SK-N-SH (cell line): ENCODE results near the gene FSIP1. TPM values are rescaled to one million over a fixed set of nuclear protein-coding genes. Genes with fewer than 3 reads are reported as not detected.
A peak's percentile ranks its signal among the peaks of the same experiment; 100 is the strongest.

Experiments used
- CTCF ChIA-PET: fragments of 300-600, 350-600 bp; formaldehyde crosslinking; extraction: SDS; loops from one replicate; lab custom pipeline; 2021; lab: Yijun Ruan, JAX
- POLR2A ChIA-PET: fragments of 350-600 bp; sonication (Branson Sonifier 250); formaldehyde crosslinking; extraction: SDS; loops from one replicate; lab custom pipeline; 2020; ENCODE audit warnings: antibody characterized with exemption, inconsistent platforms; lab: Yijun Ruan, JAX
- DNase-seq: peaks from one replicate; pipeline ENCODE4 v3.0.0; 2012
- H2AFZ ChIP-seq: fragments of 200-600 bp; sonication (generic); 2 replicates; pipeline ENCODE4 v1.8.1; 2016; ENCODE audit warnings: antibody characterized with exemption, mild to moderate bottlenecking, low read depth
- H3F3A ChIP-seq: fragments of 200-600 bp; sonication (generic); replicated peaks from 2 replicates; pipeline ENCODE3; 2016; ENCODE audit warnings: antibody characterized with exemption, mild to moderate bottlenecking; ENCODE audit not compliant: insufficient read depth
- H3K27ac ChIP-seq, 2 experiments: fragments of 200-500 bp in 1 of 2; fragments of 200-600 bp in 1 of 2; sonication (Bioruptor generic) in 1 of 2; sonication (generic), shearing (Covaris generic) in 1 of 2; 2 replicates each; pipeline versions ENCODE4 v1.5.1 to v1.6.1; 2014 to 2016; ENCODE audit warnings: low read depth in 2 of 2, inconsistent platforms in 1 of 2, low read length in 1 of 2, mild to moderate bottlenecking in 1 of 2, mixed read lengths in 1 of 2
- H3K27me3 ChIP-seq: fragments of 200-600 bp; sonication (generic), shearing (Covaris generic); 2 replicates; pipeline ENCODE4 v1.6.1; 2016; ENCODE audit warnings: mixed run types; ENCODE audit not compliant: insufficient read depth
- H3K36me3 ChIP-seq, 2 experiments: fragments of 200-500 bp in 1 of 2; fragments of 200-600 bp in 1 of 2; sonication (Bioruptor generic) in 1 of 2; sonication (generic) in 1 of 2; replicated peaks in 1 of 2; 2 replicates each; pipeline versions ENCODE3 to v1.5.1; 2014 to 2016; ENCODE audit warnings: low read length in 1 of 2, mild to moderate bottlenecking in 1 of 2; ENCODE audit not compliant: insufficient read depth in 2 of 2, control insufficient read depth in 1 of 2
- H3K4me1 ChIP-seq, 2 experiments: fragments of 200-500 bp in 1 of 2; fragments of 200-600 bp in 1 of 2; sonication (Bioruptor generic) in 1 of 2; sonication (generic), shearing (Covaris generic) in 1 of 2; 2 replicates each; pipeline versions ENCODE4 v1.5.1 to v1.6.1; 2014 to 2016; ENCODE audit warnings: low read depth in 1 of 2, low read length in 1 of 2, mixed run types in 1 of 2; ENCODE audit not compliant: insufficient read depth in 2 of 2, control insufficient read depth in 1 of 2
- H3K4me2 ChIP-seq: fragments of 200-600 bp; sonication (generic), shearing (Covaris generic); 2 replicates; pipeline ENCODE4 v1.6.1; 2017; ENCODE audit warnings: mixed run types
- H3K4me3 ChIP-seq, 2 experiments: fragments of 200-500 bp in 1 of 2; fragments of 200-600 bp in 1 of 2; sonication (Bioruptor generic) in 1 of 2; sonication (generic), shearing (Covaris generic) in 1 of 2; 2 replicates each; pipeline versions ENCODE4 v1.5.1 to v1.8.1; 2014 to 2016; ENCODE audit warnings: low read depth in 2 of 2, inconsistent platforms in 1 of 2, low read length in 1 of 2, mild to moderate bottlenecking in 1 of 2, mixed read lengths in 1 of 2, moderate library complexity in 1 of 2
- H3K79me2 ChIP-seq: fragments of 200-600 bp; sonication (generic); 2 replicates; pipeline ENCODE4 v1.8.1; 2017; ENCODE audit warnings: mild to moderate bottlenecking; ENCODE audit not compliant: insufficient read depth
- H3K9ac ChIP-seq: fragments of 200-600 bp; sonication (generic); 2 replicates; pipeline ENCODE4 v1.6.1; 2017; ENCODE audit warnings: mixed run types
- H3K9me2 ChIP-seq: fragments of 200-600 bp; sonication (generic); 2 replicates; pipeline ENCODE4 v1.6.1; 2017; ENCODE audit warnings: mixed run types
- H3K9me3 ChIP-seq: fragments of 200-600 bp; sonication (generic); 2 replicates; pipeline ENCODE4 v1.6.1; 2017; ENCODE audit warnings: mixed run types, mild to moderate bottlenecking, moderate library complexity
- H4K20me1 ChIP-seq: fragments of 200-600 bp; sonication (generic); 2 replicates; pipeline ENCODE4 v1.6.1; 2017; ENCODE audit warnings: mild to moderate bottlenecking, mixed run types; ENCODE audit not compliant: insufficient read depth
- CHD2 ChIP-seq: fragments of 150-350 bp; IDR thresholded peaks from 2 replicates; pipeline ENCODE4 v1.6.1; 2018; ENCODE audit warnings: low read length; ENCODE audit not compliant: partially characterized antibody
- EZH2phosphoT487 ChIP-seq: fragments of 200-600 bp; sonication (generic); IDR thresholded peaks from 2 replicates; pipeline ENCODE4 v1.6.1; 2017; ENCODE audit warnings: low read depth, mixed run types, mild to moderate bottlenecking, antibody characterized with exemption, moderate library complexity, borderline replicate concordance
- FOSL2 ChIP-seq: IDR thresholded peaks from 2 replicates; pipeline ENCODE4 v1.4.0; 2012; ENCODE audit warnings: low read depth, mild to moderate bottlenecking, moderate library complexity, borderline replicate concordance
- FOXJ3 ChIP-seq: sonication (generic); formaldehyde crosslinking; IDR thresholded peaks from 2 replicates; pipeline ENCODE4 v1.5.1; 2020; ENCODE audit warnings: mild to moderate bottlenecking, missing genetic modification reagents
- FOXM1 ChIP-seq: IDR thresholded peaks from 2 replicates; pipeline ENCODE4 v1.4.0; 2012; ENCODE audit warnings: low read depth, mild to moderate bottlenecking
- GATA2 ChIP-seq: sonication (generic); formaldehyde crosslinking; IDR thresholded peaks from 2 replicates; pipeline ENCODE4 v1.5.0; 2020; ENCODE audit warnings: mild to moderate bottlenecking, missing genetic modification reagents
- MEF2A ChIP-seq: IDR thresholded peaks from 2 replicates; pipeline ENCODE4 v1.4.0; 2012; ENCODE audit warnings: low read depth, borderline replicate concordance
- MXI1 ChIP-seq: IDR thresholded peaks from 2 replicates; pipeline ENCODE4 v1.6.1; 2012; ENCODE audit warnings: mild to moderate bottlenecking, low read depth, low read length, improper control_type of control experiment
- NRF1 ChIP-seq: IDR thresholded peaks from 2 replicates; pipeline ENCODE4 v1.6.1; 2012; ENCODE audit warnings: low read depth, mild to moderate bottlenecking, low read length
- RFX5 ChIP-seq: IDR thresholded peaks from 2 replicates; pipeline ENCODE4 v1.6.1; 2012; ENCODE audit warnings: mild to moderate bottlenecking, improper control_type of control experiment, low read length
- RXRA ChIP-seq: IDR thresholded peaks from 2 replicates; pipeline ENCODE4 v1.4.0; 2012; ENCODE audit warnings: low read depth, mild to moderate bottlenecking, borderline replicate concordance
- SIN3A ChIP-seq: IDR thresholded peaks from 2 replicates; pipeline ENCODE4 v1.6.1; 2012; ENCODE audit warnings: low read depth, mild to moderate bottlenecking, low read length, moderate library complexity, borderline replicate concordance
- SMC3 ChIP-seq: IDR thresholded peaks from 2 replicates; pipeline ENCODE4 v1.6.1; 2012; ENCODE audit warnings: low read depth, low read length, improper control_type of control experiment
- TAF1 ChIP-seq: IDR thresholded peaks from 2 replicates; pipeline ENCODE4 v1.6.1; 2012; ENCODE audit warnings: low read depth, mild to moderate bottlenecking, low read length, moderate library complexity, borderline replicate concordance
- TCF12 ChIP-seq: IDR thresholded peaks from 2 replicates; pipeline ENCODE4 v1.4.0; 2012
- WGBS: methylation state at CpG from one replicate; pipeline ENCODE4 v1.1.6; 2017; ENCODE audit warnings: low lambda C conversion rate; 5-methylcytosine and 5-hydroxymethylcytosine counted together
- polyA plus RNA-seq, 3 experiments: library from polyadenylated mRNA; depleted of rRNA; stranded (reverse); fragments of >200 nt; gene quantifications; 2 replicates each; pipeline ENCODE4 v1.2.3, GENCODE V29; 2012
- TF ChIP-seq, protein P1 (sequence below): fragments of 200-600 bp; sonication (generic); IDR thresholded peaks from 2 replicates; pipeline ENCODE4 v1.6.1; 2017; ENCODE audit warnings: antibody characterized with exemption, mild to moderate bottlenecking, moderate library complexity
- TF ChIP-seq, protein P2 (sequence below): fragments of 150-350 bp; IDR thresholded peaks from 2 replicates; pipeline ENCODE4 v1.6.1; 2016; ENCODE audit warnings: mild to moderate bottlenecking, low read depth, low read length
- TF ChIP-seq, protein P3 (sequence below): IDR thresholded peaks from 2 replicates; pipeline ENCODE4 v1.4.0; 2012; ENCODE audit warnings: low read depth, borderline replicate concordance
- TF ChIP-seq, protein P4 (sequence below): IDR thresholded peaks from 2 replicates; pipeline ENCODE4 v1.6.1; 2012; ENCODE audit warnings: mild to moderate bottlenecking, low read depth, low read length, moderate library complexity
- TF ChIP-seq, protein P5 (sequence below): IDR thresholded peaks from 2 replicates; pipeline ENCODE4 v1.4.0; 2012; ENCODE audit warnings: low read depth, borderline replicate concordance

FSIP1 gene
- polyA plus RNA-seq, 1 of the 3 experiments (the other 2 are of a cell fraction), result 0.43 TPM

DNA sequence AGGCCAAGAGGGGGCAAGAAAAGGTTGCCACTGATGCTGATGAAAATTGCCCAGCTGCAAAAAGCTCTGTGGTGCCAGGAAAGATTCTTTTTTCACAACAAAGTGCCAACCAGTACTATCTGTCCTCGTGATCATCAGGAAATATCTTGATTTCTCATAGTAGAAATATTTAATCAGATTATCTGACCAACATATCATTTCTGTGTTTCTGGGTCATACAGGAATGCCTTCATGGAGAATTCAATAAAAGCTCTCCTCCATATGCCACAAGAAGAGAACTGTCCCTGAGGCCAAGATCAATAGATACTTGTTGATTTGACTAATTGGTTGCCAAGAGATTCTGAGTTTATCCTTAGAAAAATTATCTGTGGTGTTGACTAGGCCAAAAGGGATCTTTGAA is 63.5 kb downstream of the FSIP1 start (continued):
- TF ChIP-seq, protein P1, sequence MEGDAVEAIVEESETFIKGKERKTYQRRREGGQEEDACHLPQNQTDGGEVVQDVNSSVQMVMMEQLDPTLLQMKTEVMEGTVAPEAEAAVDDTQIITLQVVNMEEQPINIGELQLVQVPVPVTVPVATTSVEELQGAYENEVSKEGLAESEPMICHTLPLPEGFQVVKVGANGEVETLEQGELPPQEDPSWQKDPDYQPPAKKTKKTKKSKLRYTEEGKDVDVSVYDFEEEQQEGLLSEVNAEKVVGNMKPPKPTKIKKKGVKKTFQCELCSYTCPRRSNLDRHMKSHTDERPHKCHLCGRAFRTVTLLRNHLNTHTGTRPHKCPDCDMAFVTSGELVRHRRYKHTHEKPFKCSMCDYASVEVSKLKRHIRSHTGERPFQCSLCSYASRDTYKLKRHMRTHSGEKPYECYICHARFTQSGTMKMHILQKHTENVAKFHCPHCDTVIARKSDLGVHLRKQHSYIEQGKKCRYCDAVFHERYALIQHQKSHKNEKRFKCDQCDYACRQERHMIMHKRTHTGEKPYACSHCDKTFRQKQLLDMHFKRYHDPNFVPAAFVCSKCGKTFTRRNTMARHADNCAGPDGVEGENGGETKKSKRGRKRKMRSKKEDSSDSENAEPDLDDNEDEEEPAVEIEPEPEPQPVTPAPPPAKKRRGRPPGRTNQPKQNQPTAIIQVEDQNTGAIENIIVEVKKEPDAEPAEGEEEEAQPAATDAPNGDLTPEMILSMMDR, result 0 out of 2 replicates have a peak, but pooled peaks have one; percentile 14
- TF ChIP-seq TCF12 (peak; percentile 85), FOXM1 (peak; percentile 56; the same call in 1 of the 2 replicates), RXRA (0 out of 2 replicates have a peak, but pooled peaks have one; percentile 44), MEF2A (no peak), FOSL2 (peak; percentile 52; the same call in 1 of the 2 replicates)
- TF ChIP-seq, protein P2, sequence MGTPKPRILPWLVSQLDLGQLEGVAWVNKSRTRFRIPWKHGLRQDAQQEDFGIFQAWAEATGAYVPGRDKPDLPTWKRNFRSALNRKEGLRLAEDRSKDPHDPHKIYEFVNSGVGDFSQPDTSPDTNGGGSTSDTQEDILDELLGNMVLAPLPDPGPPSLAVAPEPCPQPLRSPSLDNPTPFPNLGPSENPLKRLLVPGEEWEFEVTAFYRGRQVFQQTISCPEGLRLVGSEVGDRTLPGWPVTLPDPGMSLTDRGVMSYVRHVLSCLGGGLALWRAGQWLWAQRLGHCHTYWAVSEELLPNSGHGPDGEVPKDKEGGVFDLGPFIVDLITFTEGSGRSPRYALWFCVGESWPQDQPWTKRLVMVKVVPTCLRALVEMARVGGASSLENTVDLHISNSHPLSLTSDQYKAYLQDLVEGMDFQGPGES, result no peak

DNA sequence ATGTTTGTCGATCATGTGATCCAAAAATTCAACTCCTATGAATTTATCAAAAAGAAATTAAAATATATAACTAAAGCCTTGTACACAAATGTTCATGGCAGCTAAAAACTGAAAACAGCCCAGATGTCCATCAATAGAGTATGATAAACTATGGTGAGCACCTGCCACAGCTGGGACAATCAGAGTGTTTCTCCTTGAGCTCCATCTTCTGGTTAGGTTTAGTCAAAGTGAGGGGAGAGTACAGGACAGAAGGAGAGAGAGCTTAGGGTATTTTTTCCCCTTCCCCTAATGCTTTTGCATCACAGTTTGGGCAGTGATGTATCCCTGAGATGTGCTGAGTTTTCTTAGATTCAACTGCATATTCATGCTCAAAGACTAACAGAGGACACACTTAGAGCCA is 65.5 kb downstream of the FSIP1 start:
- H3K27ac ChIP-seq, result no peak overlapping the region
- no peaks in the 10 kb centered on the region for H3K9me3 ChIP-seq
- no peak overlapping the region for H3K4me3 ChIP-seq
- no peaks in the 10 kb centered on the region for H4K20me1 ChIP-seq
- H3K27me3 ChIP-seq, result no peaks in the 10 kb centered on the region
- DNase-seq, result no peak
- no peaks in the 10 kb centered on the region for H3K79me2 ChIP-seq
- H2AFZ ChIP-seq, result no peak overlapping the region
- ChIA-PET POLR2A (no interaction called here), CTCF (interaction anchor here (0.6 to 1.1 kb wide), 2 partner anchors 40 to 69 kb away, joined by 3 read pairs; no protein-coding TSS in a partner anchor)
- 79% methylated on average over 1 of the region's 1 CpG for WGBS
- H3F3A ChIP-seq, result peaks cover 26% of the 10 kb centered on the region
- peaks cover 13% of the 10 kb centered on the region in 2 experiments for H3K4me1 ChIP-seq
- no peak overlapping the region for H3K9ac ChIP-seq
- no peaks in the 10 kb centered on the region for H3K36me3 ChIP-seq
- no peak overlapping the region for H3K4me2 ChIP-seq
- H3K9me2 ChIP-seq, result no peaks in the 10 kb centered on the region
- TF ChIP-seq, protein P2, result no peak
- TF ChIP-seq MEF2A (no peak), FOXM1 (no peak), CHD2 (no peak), TAF1 (no peak), RFX5 (no peak), FOXJ3 (no peak), SIN3A (no peak), SMC3 (no peak), EZH2phosphoT487 (no peak), RXRA (no peak), GATA2 (CRISPR knock-in tag) (no peak), NRF1 (no peak), MXI1 (no peak)
- TF ChIP-seq, protein P3, sequence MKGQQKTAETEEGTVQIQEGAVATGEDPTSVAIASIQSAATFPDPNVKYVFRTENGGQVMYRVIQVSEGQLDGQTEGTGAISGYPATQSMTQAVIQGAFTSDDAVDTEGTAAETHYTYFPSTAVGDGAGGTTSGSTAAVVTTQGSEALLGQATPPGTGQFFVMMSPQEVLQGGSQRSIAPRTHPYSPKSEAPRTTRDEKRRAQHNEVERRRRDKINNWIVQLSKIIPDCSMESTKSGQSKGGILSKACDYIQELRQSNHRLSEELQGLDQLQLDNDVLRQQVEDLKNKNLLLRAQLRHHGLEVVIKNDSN, result no peak
- TF ChIP-seq, protein P4, sequence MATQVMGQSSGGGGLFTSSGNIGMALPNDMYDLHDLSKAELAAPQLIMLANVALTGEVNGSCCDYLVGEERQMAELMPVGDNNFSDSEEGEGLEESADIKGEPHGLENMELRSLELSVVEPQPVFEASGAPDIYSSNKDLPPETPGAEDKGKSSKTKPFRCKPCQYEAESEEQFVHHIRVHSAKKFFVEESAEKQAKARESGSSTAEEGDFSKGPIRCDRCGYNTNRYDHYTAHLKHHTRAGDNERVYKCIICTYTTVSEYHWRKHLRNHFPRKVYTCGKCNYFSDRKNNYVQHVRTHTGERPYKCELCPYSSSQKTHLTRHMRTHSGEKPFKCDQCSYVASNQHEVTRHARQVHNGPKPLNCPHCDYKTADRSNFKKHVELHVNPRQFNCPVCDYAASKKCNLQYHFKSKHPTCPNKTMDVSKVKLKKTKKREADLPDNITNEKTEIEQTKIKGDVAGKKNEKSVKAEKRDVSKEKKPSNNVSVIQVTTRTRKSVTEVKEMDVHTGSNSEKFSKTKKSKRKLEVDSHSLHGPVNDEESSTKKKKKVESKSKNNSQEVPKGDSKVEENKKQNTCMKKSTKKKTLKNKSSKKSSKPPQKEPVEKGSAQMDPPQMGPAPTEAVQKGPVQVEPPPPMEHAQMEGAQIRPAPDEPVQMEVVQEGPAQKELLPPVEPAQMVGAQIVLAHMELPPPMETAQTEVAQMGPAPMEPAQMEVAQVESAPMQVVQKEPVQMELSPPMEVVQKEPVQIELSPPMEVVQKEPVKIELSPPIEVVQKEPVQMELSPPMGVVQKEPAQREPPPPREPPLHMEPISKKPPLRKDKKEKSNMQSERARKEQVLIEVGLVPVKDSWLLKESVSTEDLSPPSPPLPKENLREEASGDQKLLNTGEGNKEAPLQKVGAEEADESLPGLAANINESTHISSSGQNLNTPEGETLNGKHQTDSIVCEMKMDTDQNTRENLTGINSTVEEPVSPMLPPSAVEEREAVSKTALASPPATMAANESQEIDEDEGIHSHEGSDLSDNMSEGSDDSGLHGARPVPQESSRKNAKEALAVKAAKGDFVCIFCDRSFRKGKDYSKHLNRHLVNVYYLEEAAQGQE, result no peak
- TF ChIP-seq, protein P5, sequence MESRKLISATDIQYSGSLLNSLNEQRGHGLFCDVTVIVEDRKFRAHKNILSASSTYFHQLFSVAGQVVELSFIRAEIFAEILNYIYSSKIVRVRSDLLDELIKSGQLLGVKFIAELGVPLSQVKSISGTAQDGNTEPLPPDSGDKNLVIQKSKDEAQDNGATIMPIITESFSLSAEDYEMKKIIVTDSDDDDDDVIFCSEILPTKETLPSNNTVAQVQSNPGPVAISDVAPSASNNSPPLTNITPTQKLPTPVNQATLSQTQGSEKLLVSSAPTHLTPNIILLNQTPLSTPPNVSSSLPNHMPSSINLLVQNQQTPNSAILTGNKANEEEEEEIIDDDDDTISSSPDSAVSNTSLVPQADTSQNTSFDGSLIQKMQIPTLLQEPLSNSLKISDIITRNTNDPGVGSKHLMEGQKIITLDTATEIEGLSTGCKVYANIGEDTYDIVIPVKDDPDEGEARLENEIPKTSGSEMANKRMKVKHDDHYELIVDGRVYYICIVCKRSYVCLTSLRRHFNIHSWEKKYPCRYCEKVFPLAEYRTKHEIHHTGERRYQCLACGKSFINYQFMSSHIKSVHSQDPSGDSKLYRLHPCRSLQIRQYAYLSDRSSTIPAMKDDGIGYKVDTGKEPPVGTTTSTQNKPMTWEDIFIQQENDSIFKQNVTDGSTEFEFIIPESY, result no peak
